ENCODE results near the gene LTBP2.

The LTBP2 gene

GRCh38 chr14:74610866-74611649 lies 979 bp downstream of the LTBP2 start:
- H4K12ac ChIP-seq (ENCODE audit: low read depth, low read length) = no peak overlapping the region
- no peaks in the 10 kb centered on the region for H3K79me2 ChIP-seq (ENCODE audit: control insufficient read depth, insufficient read depth, low read length, poor library complexity)
- H3K4me2 ChIP-seq (ENCODE audit: low read length) = peak overlapping the region; percentile 67
- no peak overlapping the region for H3K27ac ChIP-seq (ENCODE audit: low read depth, low read length)
- no peak overlapping the region for H2BK5ac ChIP-seq (ENCODE audit: low read depth, low read length, poor library complexity)
- H2AK5ac ChIP-seq (ENCODE audit: low read length) = no peak overlapping the region
- H3K36me3 ChIP-seq (ENCODE audit: control insufficient read depth in 1 of 2, insufficient read depth in 2 of 2, low read length in 2 of 2) = no peaks in the 10 kb centered on the region
- no peak overlapping the region for H2AFZ ChIP-seq (ENCODE audit: insufficient read depth, low read length, poor library complexity)
- no peak overlapping the region for H3K9ac ChIP-seq (ENCODE audit: low read length)
- H3K18ac ChIP-seq (ENCODE audit: low read length) = no peak overlapping the region
- peaks cover 2% of the 10 kb centered on the region for H3K9me3 ChIP-seq (ENCODE audit: insufficient read depth, low read depth, low read length)
- no peak overlapping the region for H4K8ac ChIP-seq (ENCODE audit: low read depth, low read length)
- peaks cover 22% of the 10 kb centered on the region for H3K27me3 ChIP-seq (ENCODE audit: insufficient read depth, low read length)
- H3K4me1 ChIP-seq (ENCODE audit: control insufficient read depth in 1 of 2, insufficient read depth in 2 of 2, low read length in 2 of 2) = peaks cover 0 to 4% of the 10 kb centered on the region in 2 experiments
- peak overlapping the region; percentile 46 for H3K4me3 ChIP-seq (ENCODE audit: low read depth, low read length)
- no peak overlapping the region for H3K23ac ChIP-seq (ENCODE audit: low read length)
- H2BK120ac ChIP-seq (ENCODE audit: insufficient read depth, low read length, poor library complexity) = no peak overlapping the region
- no peak for DNase-seq
- no peak overlapping the region for H2BK12ac ChIP-seq (ENCODE audit: low read length)
- peaks cover 10% of the 10 kb centered on the region for H3K79me1 ChIP-seq (ENCODE audit: low read length)
- H3K14ac ChIP-seq (ENCODE audit: low read length) = no peak overlapping the region
- H3K4ac ChIP-seq (ENCODE audit: low read depth, low read length) = no peak overlapping the region
- WGBS (ENCODE audit: extremely low coverage, insufficient coverage, insufficient read length) = no CpG with 5 or more reads among the region's 65 CpGs
- H4K91ac ChIP-seq (ENCODE audit: low read depth, low read length) = no peak overlapping the region

GRCh38 chr14:74610199-74610865 lies 1.7 kb downstream of the LTBP2 start:
- DNase-seq = no peak
- H3K9ac ChIP-seq (ENCODE audit: low read length) = no peak overlapping the region
- H3K4ac ChIP-seq (ENCODE audit: low read depth, low read length) = no peak overlapping the region
- H3K79me1 ChIP-seq (ENCODE audit: low read length) = peaks cover 5% of the 10 kb centered on the region
- no peak overlapping the region for H3K14ac ChIP-seq (ENCODE audit: low read length)
- no peak overlapping the region for H2BK5ac ChIP-seq (ENCODE audit: low read depth, low read length, poor library complexity)
- no peak overlapping the region for H2BK120ac ChIP-seq (ENCODE audit: insufficient read depth, low read length, poor library complexity)
- no peak overlapping the region for H4K91ac ChIP-seq (ENCODE audit: low read depth, low read length)
- peaks cover 22% of the 10 kb centered on the region for H3K27me3 ChIP-seq (ENCODE audit: insufficient read depth, low read length)
- no peaks in the 10 kb centered on the region for H3K36me3 ChIP-seq (ENCODE audit: control insufficient read depth in 1 of 2, insufficient read depth in 2 of 2, low read length in 2 of 2)
- H3K27ac ChIP-seq (ENCODE audit: low read depth, low read length) = no peak overlapping the region
- H2BK12ac ChIP-seq (ENCODE audit: low read length) = no peak overlapping the region
- H4K12ac ChIP-seq (ENCODE audit: low read depth, low read length) = no peak overlapping the region
- H3K9me3 ChIP-seq (ENCODE audit: insufficient read depth, low read depth, low read length) = peaks cover 2% of the 10 kb centered on the region
- no peak overlapping the region for H2AFZ ChIP-seq (ENCODE audit: insufficient read depth, low read length, poor library complexity)
- no CpG with 5 or more reads among the region's 26 CpGs for WGBS (ENCODE audit: extremely low coverage, insufficient coverage, insufficient read length)
- H3K4me1 ChIP-seq (ENCODE audit: control insufficient read depth in 1 of 2, insufficient read depth in 2 of 2, low read length in 2 of 2) = peaks cover 0 to 4% of the 10 kb centered on the region in 2 experiments
- H3K23ac ChIP-seq (ENCODE audit: low read length) = no peak overlapping the region
- no peak overlapping the region for H2AK5ac ChIP-seq (ENCODE audit: low read length)
- H3K4me2 ChIP-seq (ENCODE audit: low read length) = no peak overlapping the region
- no peak overlapping the region for H3K18ac ChIP-seq (ENCODE audit: low read length)
- no peak overlapping the region for H4K8ac ChIP-seq (ENCODE audit: low read depth, low read length)
- H3K79me2 ChIP-seq (ENCODE audit: control insufficient read depth, insufficient read depth, low read length, poor library complexity) = no peaks in the 10 kb centered on the region
- H3K4me3 ChIP-seq (ENCODE audit: low read depth, low read length) = no peak overlapping the region

DNA sequence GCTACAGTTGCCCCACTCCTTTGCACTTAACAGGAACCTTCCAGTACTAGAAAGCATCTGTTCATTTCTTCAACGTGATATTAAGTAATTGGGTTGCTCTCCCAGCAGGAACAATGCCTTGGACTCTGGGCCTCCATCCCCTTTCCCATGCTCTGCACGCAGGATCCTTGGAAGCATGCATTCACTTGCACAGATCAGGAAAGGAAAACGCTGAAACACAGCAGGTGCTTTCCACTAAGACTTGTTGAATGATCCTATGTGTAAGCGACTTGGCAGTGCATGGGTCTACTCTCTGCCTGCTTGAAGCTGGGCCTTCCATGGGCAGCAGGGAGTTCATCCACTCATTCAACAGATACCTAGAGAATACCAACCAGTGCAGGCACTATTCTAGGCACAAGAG lies 2.3 kb downstream of the LTBP2 start:
- no peak overlapping the region for H3K9ac ChIP-seq (ENCODE audit: low read length)
- H3K27ac ChIP-seq (ENCODE audit: low read depth, low read length) = no peak overlapping the region
- H3K4me1 ChIP-seq (ENCODE audit: control insufficient read depth in 1 of 2, insufficient read depth in 2 of 2, low read length in 2 of 2) = peaks cover 0 to 4% of the 10 kb centered on the region in 2 experiments
- H3K36me3 ChIP-seq (ENCODE audit: control insufficient read depth in 1 of 2, insufficient read depth in 2 of 2, low read length in 2 of 2) = no peaks in the 10 kb centered on the region
- H3K4me3 ChIP-seq (ENCODE audit: low read depth, low read length) = no peak overlapping the region
- H3K79me1 ChIP-seq (ENCODE audit: low read length) = peaks cover 5% of the 10 kb centered on the region
- no peak overlapping the region for H4K91ac ChIP-seq (ENCODE audit: low read depth, low read length)
- H4K12ac ChIP-seq (ENCODE audit: low read depth, low read length) = no peak overlapping the region
- H2AFZ ChIP-seq (ENCODE audit: insufficient read depth, low read length, poor library complexity) = no peak overlapping the region
- WGBS (ENCODE audit: extremely low coverage, insufficient coverage, insufficient read length) = no CpG with 5 or more reads among the region's 4 CpGs
- no peak overlapping the region for H4K8ac ChIP-seq (ENCODE audit: low read depth, low read length)
- peaks cover 22% of the 10 kb centered on the region for H3K27me3 ChIP-seq (ENCODE audit: insufficient read depth, low read length)
- H3K4me2 ChIP-seq (ENCODE audit: low read length) = no peak overlapping the region
- H3K23ac ChIP-seq (ENCODE audit: low read length) = no peak overlapping the region
- no peak overlapping the region for H3K4ac ChIP-seq (ENCODE audit: low read depth, low read length)
- no peak overlapping the region for H3K18ac ChIP-seq (ENCODE audit: low read length)
- H2BK120ac ChIP-seq (ENCODE audit: insufficient read depth, low read length, poor library complexity) = no peak overlapping the region
- H3K79me2 ChIP-seq (ENCODE audit: control insufficient read depth, insufficient read depth, low read length, poor library complexity) = no peaks in the 10 kb centered on the region
- no peak overlapping the region for H2BK12ac ChIP-seq (ENCODE audit: low read length)
- H3K9me3 ChIP-seq (ENCODE audit: insufficient read depth, low read depth, low read length) = peaks cover 2% of the 10 kb centered on the region
- no peak overlapping the region for H3K14ac ChIP-seq (ENCODE audit: low read length)
- no peak for DNase-seq
- H2BK5ac ChIP-seq (ENCODE audit: low read depth, low read length, poor library complexity) = no peak overlapping the region
- H2AK5ac ChIP-seq (ENCODE audit: low read length) = no peak overlapping the region

DNA sequence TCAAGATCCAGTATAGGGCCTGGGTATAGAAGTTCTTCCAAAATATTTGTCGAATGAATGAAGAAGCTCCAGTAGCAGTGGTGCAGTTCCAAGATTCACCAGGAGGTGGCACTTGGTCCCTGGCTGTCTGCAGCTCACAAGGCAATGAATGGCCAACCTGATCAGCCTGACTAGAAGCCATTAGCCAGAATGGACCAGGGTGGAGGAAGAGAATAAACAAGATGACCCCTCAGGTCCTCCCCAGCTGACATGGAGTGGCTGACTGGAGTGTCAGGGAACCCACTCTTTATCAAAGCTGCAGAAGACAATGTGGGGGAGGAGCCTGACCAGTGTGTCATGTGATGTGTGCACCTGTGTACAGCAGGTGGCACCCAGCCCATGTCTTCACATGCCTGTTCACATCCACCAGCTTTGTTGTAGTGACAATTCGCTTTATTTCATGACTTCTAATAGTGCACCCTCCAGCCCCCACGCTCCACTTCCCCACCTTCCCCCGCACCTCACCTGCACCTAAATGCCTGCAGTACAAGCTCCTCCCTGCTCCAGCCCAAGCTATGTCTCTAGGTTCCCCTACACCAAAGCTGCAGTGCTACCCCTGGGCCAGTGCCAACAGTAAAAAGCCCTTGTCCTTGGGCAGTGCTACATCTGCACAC lies 3.0 kb downstream of the LTBP2 start:
- Histone ChIP-seq H2BK12ac (ENCODE audit: low read length) (no peak overlapping the region), H3K4me1 (ENCODE audit: control insufficient read depth in 1 of 2, insufficient read depth in 2 of 2, low read length in 2 of 2) (peaks cover 0 to 4% of the 10 kb centered on the region in 2 experiments), H3K4ac (ENCODE audit: low read depth, low read length) (no peak overlapping the region), H4K8ac (ENCODE audit: low read depth, low read length) (no peak overlapping the region), H3K27ac (ENCODE audit: low read depth, low read length) (no peak overlapping the region), H2AFZ (ENCODE audit: insufficient read depth, low read length, poor library complexity) (no peak overlapping the region), H2BK120ac (ENCODE audit: insufficient read depth, low read length, poor library complexity) (no peak overlapping the region), H3K23ac (ENCODE audit: low read length) (no peak overlapping the region), H3K36me3 (ENCODE audit: control insufficient read depth in 1 of 2, insufficient read depth in 2 of 2, low read length in 2 of 2) (no peaks in the 10 kb centered on the region), H3K18ac (ENCODE audit: low read length) (no peak overlapping the region), H2BK5ac (ENCODE audit: low read depth, low read length, poor library complexity) (no peak overlapping the region), H4K91ac (ENCODE audit: low read depth, low read length) (no peak overlapping the region), H3K14ac (ENCODE audit: low read length) (no peak overlapping the region), H3K79me1 (ENCODE audit: low read length) (peaks cover 5% of the 10 kb centered on the region), H2AK5ac (ENCODE audit: low read length) (no peak overlapping the region), H3K9ac (ENCODE audit: low read length) (no peak overlapping the region), H3K79me2 (ENCODE audit: control insufficient read depth, insufficient read depth, low read length, poor library complexity) (no peaks in the 10 kb centered on the region), H3K27me3 (ENCODE audit: insufficient read depth, low read length) (peaks cover 22% of the 10 kb centered on the region), H4K12ac (ENCODE audit: low read depth, low read length) (no peak overlapping the region), H3K4me2 (ENCODE audit: low read length) (no peak overlapping the region), H3K4me3 (ENCODE audit: low read depth, low read length) (no peak overlapping the region), H3K9me3 (ENCODE audit: insufficient read depth, low read depth, low read length) (peaks cover 2% of the 10 kb centered on the region)
- WGBS (ENCODE audit: extremely low coverage, insufficient coverage, insufficient read length) = no CpG with 5 or more reads among the region's 4 CpGs
- DNase-seq = peak; percentile 86 to 97

Data from trophoblast cell (in vitro differentiated cells and primary cell).